HG03439 (cell line): Measurements from ENCODE around the gene NPAS3.

Source experiments
- ATAC-seq: cut with Tn5 transposase; IDR thresholded peaks from one replicate; pipeline ENCODE4 v1.9.1; 2021; ENCODE audit warnings: mild to moderate bottlenecking, moderate library complexity; ENCODE audit not compliant: unreplicated experiment

NPAS3 gene

DNA sequence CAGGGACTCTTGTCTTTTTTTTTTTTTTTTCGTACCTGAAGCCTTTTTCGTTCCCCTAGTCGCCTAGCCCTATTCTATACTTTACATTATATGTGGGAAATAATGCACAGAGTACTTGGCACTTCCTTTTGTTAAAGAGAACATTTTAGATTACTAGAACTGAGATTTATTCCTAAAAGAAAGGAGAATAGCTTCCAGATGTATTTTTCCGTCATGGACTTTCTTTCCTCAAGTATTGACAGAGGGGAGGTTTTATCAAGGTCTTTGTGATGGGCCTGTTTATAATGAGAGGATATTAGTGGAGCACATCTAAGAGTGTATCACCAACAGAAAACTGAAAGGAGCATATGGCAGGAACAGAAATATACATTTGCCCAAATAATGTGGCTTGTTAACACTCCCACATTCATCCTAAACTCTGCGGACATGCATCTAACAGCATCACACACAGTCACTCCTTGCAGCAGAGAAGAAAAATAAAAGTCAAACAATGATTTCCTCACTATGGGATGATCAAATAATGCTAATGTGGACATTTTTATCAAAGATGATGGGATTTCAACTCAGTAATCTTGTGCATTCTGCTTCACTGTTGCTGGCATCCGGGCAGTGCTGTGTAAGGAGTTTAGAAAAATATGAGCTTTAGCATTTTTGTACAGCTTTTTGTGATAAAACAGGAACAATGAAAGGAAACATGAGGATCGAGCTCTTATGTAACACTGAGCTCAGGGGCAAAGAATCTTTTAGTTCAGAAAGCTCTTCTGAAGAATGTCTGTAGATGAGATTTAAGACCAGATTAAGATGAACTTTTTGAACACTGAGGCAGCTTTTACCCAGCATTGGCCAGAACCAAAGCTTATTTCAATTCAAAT lies 829.1 kb downstream of the NPAS3 start:
- ATAC-seq = no peak

DNA sequence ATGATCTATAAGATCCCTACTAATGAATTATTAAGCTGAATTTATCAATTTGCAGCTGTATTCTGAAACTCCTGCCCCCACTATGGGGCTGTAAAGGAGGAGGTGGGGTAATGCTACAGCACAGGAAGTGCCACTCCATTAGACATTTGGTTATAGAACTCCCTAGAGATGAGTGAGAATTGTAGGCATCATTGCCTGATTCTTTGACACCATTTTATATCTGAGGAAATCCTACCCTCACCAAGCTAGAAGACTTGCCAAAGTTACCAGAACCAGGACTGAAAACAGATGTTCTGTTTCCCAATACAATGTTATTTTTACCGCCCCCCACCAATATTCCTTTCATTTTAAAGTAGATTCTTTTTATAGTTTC lies 829.8 kb downstream of the NPAS3 start:
- ATAC-seq = no peak

DNA sequence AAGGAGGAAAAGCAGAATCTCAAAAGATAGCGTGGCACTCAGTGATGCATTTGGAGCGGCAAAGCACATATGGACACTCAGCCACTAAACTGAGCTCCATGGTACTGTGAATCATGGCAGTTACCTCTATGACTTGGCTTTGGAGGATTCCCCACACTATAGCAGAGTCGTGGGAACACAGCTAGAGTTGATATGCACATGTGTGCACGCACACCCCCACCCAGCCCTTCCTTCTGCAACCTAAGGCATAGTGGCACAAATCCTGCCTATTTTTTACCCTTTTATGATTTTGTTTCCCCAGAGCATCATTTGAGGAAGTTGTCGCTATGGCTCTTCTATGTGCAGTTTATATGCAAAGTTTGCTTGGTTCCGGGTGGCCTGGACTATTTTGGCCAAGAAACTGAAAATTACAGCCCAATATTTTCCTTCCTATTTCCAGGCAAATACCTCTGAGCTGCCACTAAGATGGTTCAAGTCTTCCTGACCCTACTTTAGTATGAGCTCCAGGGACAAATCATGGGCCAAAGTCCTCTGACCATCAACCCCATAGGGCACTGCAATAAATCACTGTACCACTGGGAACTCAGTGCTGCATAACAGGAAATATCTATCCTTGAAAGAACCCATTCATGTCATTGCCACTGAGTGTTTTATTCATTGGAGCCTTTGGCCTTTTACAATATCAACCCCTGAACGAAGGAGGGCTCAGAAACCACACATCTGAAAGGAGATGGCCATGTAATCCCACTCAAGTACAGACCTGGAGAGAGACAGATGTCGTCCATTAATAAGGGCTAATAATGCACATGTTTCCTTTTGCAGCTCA lies 834.7 kb downstream of the NPAS3 start:
- no peak for ATAC-seq

DNA sequence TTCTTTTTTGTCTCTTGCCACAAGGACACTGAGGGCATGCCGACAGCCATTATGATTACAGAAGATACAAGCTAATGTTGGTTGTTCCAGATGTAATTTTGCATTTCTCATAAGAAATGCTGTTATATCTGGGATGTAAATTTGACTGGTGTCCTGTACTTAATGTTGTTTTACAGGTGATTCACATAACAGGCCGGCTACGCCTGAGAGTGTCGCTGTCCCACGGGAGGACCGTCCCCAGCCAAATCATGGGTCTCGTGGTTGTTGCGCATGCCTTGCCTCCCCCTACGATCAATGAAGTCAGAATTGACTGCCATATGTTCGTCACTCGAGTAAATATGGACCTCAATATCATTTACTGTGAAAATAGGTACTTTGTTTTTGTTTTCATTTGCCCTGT lies 835.5 kb downstream of the NPAS3 start:
- ATAC-seq = no peak

DNA sequence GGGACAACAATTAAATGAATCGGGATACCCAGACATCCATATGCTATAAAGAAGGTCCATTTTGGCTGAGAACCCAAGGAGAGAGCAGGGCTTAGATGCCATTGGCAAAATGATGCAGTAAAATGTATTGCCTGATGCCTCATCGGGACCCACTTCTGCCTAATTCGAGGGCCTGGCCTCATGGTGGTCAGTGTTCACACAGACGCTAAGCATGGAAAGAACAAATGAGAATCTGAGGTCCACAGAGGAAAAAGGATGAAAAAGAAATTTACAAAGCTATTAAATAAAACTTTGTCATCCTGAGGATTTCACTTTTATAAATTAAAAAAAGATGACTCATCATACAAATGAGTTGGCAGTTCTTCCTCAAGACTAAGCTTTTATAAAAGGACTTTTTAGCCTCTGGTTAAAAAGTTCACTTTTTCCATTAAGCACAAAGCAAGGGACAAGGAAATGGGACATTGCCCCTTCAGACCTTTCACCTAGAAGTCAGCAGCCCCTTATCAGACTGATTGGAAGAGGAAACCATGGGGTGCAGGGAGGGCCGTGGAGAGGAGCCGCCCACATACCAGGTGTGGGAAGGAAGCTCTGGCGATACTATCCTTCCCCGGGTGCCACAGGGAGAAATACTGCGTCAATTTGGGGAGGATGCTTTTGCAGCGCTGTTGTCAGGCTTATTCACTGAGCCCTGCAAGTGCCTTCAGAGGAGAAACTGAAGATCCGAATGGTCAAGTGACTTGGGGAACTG lies 836.2 kb downstream of the NPAS3 start:
- ATAC-seq = no peak

DNA sequence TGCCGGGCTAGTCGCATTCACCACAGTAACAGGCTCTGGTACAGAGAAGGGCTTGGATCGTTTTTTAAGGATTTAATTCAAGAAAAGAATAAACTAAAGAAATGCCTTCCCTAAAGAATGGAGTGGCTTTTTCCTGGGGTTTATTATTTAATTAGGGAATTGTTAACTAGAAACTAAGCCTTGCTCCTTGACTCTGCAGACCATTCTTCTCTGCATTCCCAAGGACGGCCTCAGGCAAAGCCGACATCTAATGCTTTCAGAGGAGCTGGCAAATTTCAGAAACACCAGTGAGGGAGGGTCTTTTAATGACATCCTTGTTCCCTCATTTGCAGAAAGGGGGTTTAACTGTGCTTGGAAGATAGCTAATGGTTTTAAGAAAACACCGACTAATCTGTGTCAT lies 838.2 kb downstream of the NPAS3 start:
- ATAC-seq = no peak

DNA sequence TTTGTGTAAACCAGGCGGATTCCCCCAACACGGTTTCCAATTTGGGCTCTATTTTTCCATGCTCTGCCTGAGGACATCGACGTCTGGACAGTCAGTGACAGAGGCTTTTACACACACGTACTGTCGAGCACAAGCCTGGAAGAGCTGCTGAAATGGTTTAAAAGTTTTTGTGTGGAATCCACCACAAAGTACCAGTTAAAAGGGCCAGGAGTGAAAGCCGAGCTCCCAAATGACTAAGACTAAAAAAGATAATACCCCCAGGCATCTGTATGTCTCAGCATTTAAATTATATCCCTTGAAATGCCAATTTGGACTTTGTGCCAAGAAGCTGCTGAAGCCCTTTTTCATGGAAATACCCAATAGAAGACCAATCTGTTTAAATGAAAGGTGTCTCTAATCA lies 839.0 kb downstream of the NPAS3 start:
- no peak for ATAC-seq

DNA sequence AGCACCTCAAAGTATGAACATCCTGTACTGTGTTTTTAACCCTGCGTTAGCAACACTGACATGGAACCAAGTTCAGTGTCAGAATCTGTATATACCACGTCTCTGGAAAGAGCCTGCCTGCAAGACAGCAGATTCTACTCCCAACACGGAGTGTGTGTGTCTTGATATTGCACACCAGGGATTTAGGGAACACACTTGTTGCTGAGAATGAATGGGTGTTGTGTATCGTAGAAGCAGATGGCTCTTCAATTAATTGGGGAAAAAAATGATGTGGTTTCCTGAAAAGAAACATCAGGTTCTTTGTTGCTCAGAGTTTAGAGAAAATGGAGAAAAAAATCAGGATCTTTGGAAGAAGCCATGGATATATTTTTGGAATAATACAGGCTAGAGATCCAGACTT lies 841.4 kb downstream of the NPAS3 start:
- ATAC-seq = no peak

DNA sequence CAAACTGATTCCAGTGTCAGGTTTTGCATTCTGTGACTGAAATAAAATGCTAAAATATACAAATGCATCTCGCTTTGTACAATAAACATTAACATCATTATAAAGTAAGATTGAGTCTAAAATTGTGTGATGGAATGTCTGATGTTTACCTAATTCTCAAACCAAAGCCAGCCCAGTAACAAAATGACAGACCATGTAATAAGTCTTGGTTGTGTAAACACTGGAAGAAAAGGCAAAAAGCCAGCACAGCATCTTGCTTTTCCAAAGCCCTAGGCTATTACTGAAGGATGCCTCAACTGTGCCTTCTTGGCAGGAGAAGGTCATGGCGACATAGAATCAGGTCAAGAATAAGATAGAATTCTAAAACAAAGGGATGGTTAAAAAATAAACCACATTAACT lies 842.6 kb downstream of the NPAS3 start:
- ATAC-seq = no peak

DNA sequence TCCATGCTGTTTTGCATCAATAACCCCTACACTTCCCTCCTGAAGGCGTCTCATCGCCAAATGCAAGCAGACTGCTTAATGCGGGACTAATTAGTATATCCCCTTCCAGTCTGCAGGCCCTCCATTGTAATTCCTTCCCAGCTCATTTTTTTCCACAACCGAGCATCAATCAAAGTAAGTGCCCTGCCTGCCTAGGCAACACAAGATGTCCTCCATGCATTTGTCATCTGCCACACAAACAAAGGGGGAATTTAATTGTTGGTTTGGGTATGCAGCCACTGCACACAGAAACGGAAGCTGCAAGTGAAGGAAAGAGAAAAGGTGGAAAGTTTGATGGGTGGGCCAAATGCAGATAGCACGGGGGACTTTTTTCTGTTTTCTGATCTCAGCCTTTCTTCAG lies 844.2 kb downstream of the NPAS3 start:
- no peak for ATAC-seq

DNA sequence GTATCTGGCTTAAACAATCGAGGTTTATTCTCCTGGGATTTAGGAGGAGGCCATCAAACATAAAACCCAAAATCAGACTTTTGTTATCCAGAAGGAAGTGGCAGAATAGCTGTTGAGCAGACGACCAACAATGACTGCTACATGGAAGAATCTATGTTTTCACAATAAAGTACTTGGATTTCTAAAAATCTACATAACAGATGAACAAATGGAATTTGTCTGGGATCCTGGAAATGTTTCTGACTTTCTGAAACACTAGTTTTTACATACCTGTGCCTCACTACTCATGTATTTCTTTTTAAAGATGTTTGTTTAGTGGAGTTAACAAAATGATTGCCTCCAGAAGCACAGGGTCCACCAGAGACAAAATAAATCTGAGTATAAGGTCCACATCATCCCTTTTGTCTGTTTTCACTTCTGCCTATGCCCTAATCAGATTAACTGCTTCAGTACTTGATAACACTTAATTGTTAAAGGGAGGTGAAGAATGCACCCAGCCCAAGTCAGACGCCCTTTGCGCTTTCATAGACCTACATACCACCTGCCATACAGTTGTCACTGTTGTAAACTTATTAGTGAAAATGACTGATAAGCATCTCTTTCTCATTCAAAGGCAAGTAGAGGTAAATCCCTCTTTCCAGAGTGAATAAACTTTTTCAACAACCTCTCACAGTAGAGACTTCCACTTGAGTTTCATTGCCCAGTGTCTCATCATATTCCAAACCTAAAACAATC lies 847.6 kb downstream of the NPAS3 start:
- ATAC-seq = no peak

DNA sequence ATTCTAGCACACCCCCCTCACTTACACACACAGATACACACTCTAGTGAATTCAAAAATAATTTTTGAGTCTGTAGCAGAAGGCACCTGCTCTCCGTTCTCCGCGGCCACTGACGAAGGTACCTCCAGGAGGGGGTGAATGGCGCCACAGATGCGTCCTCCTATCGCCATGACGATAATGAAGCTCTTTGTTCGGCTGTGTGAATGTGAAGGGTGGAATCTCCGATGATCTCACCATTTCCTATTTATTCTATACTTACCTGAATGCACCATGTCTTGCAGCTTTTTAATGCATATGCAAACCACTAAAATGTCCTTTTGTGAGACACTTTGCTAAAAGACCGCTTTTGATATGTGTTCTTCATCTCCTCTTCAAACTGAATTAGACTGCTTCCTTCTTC lies 849.5 kb downstream of the NPAS3 start:
- no peak for ATAC-seq

DNA sequence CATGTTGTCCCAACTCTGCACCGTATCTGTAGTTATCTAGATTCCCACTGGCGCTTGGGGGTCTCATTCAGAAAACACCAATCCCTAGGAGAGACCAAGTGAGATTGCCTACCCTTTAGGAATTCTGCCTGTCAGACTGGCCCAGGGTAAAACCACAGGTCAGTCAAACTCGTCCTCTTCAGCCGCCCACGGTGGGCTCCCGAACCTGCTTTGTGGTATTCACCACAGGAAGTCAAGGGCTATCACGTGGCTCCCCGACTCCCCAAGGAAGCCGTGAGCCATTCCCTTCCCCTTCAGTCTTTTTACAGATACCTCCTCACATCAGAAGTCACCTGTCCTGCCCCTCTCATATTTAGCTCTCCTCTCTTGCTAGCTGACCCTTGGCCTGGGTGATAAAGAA lies 852.3 kb downstream of the NPAS3 start:
- no peak for ATAC-seq

DNA sequence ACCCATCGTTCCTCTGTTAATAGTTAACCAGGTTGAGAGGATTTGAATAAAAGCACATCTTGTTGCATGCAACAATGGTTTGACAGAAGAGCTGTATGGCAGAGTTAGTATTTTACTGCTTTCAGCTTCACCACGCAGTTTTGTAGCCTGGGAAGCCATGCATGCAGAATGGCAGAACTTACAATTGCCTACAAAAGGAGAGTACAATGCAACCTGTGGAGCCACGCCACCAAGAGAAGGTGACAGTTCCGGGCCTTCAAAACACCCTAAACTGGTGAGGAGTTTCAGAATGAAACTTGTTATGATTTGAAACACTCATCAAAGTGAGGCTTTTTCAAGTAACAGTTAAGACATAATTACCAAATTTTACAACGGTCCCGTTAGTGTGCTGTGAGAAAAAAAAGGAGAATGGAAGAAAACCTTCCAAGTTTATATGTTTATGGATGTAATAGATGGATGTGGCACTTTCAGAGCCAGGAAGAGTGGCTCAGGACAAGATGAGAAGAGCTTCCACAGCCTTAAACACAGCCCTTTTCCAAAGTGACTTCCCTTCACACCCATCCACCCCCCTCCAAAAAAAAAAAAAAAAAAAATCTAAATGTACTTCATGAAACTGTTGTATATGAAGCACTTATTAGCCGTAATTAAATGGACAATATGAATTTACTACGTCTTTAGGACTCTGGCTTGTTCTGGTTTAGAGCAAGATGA lies 853.5 kb downstream of the NPAS3 start:
- no peak for ATAC-seq

DNA sequence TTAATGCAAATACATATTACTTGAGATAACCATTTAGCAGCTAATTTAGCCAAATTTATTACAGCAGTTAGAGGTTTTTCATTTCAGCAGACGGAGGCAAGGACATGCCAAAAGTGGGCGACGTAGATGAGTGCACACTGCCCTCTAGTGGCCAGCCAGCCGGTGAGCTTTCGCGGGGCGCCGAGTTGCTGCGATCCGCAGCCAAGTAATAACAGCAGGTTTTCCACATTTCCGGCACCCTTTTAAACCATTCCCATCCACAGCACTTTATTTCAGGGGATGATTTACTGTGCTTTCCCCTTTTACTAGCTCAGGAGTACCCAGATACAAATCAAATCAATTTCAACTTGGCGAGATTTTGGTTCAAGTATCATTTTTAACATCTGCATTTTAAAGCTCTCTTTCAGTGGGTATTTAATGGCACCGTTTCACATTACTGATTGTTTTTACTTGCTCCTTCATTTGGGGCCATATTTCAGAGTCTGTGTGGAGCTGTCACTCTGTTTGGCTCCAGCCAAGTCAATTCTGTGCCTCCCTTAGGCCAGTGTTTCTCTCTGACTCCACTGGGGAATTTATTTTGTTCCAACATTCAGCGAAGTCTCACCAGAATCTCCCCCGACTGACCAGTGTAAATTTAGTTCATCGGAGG lies 854.2 kb downstream of the NPAS3 start:
- no peak for ATAC-seq

DNA sequence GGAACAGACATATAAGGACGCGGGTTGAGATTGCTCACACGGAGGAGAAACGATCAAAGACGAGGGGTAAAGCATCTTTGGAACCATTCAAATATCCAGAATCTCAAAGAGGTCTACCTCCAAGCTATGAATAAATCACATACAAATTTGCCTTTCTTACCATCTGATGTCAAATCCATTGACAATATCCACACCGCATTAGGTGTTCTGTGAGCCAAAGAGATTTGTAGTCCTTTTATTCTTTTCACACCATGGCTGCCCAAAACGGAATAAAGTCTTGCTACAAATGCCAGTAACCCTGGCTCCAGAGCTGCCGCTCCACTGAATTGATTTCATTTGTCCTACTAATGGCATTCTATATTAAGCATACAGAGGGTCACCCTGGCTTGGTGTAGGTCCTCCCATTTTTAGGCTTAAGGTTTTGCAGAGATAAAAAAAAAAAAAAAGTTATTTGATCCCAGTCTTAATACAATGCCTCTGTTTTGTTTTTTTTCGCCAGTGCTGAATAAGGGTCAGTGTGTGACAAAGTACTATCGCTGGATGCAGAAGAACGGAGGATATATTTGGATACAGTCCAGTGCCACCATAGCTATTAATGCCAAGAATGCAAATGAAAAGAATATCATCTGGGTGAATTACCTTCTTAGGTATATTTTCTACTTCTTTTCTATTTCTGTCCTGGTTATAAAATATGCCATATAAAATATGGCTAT lies 854.9 kb downstream of the NPAS3 start:
- ATAC-seq = no peak

DNA sequence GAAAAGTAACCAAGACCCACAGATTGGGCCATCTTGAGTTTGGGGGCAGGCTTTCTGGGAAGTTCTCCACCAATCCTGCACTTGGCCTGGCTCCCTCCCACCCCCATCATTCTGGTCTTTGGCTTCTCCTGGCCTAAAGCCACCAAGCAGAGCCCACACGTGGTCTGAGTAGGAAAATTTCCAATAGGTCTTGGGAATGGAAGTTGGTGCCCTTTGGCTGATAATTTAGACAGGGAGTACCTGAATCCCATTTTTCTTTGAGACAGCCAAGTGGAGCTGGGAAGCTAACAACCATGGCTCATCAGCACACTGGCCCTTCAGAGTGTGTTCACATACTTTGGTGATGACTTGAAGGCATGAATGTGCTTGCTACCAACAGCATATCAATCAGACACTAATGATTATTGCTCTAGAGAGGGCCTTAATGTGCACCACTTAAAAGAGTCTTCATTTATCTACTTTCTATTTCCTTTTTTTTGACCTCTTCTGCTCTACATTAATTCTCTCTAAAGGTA lies 856.2 kb downstream of the NPAS3 start:
- no peak for ATAC-seq

DNA sequence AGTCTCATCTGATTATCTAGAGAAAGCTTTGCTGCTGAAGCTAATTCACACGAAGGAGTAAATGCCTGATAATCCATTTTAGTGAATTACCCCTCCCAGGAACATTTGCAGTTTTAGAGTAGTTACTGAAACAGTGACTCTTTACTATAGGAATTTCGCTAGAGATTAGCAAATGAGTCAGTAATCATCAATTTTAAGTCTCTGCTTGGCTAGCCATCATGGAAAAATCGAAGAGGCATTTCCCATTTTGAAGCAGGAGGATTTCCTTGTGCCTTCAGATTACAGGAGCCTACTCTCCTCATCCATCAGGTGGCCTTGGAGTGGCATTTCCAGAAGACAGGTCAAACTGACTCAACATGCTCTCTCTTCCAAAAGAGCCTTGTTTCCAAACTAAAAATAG lies 857.7 kb downstream of the NPAS3 start:
- no peak for ATAC-seq
